GM12864 (cell line): ENCODE measurements around the gene ABCD3.
"Not testable (repeated sequence)": the region's sequence is repeated elsewhere in the genome, so short reads cannot be mapped to it uniquely, and the experiment has no call there.

ENCODE experiments used
- DNase-seq: peaks from one replicate; pipeline ENCODE4 v3.0.0-alpha.2; 2011; ENCODE audit warnings: low read depth
- H3K4me3 ChIP-seq: 2 replicates; pipeline ENCODE4 v1.5.1; 2011; ENCODE audit warnings: mild to moderate bottlenecking, low read depth, low read length, control low read depth
- TF ChIP-seq, protein P1 (sequence below): IDR thresholded peaks from 2 replicates; pipeline ENCODE4 v1.5.1; 2011; ENCODE audit warnings: low read depth, mild to moderate bottlenecking, moderate library complexity, low read length, control low read depth, inconsistent platforms; ENCODE audit errors: missing control alignments

Gene ABCD3

DNA sequence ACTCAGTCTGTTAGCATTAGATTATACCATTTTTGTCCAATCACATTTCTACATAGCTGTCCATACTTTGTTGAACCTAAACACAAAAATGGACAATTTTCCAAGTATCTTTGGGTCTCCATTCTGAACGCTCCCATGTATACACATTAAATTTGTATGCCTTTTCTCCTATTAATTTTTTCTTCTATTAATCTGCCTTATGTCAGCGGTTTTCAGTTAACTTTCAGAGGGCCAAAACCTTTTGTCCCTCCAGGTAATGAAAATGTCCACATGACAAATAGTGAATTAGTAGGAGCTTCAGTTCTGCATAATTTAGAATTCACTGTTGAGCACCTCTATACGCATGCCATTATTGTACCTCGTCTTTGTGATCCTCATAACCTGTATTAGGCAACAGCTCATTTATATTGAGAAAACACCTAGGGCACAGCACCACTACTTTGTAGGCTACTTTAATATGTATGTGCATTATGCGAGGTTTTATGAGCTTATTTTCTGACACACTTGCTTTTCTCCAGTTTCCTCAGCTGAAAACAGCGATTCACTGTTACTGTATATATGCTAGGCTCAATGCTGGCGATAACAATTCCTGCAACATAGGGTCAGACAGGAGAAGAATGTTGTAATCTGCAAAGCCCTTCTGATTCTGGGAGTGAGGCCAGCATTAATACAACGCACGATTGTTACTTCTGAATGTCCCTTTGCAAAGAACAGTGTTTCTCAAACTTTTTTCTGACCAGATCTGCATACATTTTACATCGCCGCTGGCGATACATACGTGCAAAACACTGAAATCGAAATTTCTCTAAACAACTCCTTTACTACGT is 1.1 kb upstream of the ABCD3 start:
- TF ChIP-seq, protein P1, sequence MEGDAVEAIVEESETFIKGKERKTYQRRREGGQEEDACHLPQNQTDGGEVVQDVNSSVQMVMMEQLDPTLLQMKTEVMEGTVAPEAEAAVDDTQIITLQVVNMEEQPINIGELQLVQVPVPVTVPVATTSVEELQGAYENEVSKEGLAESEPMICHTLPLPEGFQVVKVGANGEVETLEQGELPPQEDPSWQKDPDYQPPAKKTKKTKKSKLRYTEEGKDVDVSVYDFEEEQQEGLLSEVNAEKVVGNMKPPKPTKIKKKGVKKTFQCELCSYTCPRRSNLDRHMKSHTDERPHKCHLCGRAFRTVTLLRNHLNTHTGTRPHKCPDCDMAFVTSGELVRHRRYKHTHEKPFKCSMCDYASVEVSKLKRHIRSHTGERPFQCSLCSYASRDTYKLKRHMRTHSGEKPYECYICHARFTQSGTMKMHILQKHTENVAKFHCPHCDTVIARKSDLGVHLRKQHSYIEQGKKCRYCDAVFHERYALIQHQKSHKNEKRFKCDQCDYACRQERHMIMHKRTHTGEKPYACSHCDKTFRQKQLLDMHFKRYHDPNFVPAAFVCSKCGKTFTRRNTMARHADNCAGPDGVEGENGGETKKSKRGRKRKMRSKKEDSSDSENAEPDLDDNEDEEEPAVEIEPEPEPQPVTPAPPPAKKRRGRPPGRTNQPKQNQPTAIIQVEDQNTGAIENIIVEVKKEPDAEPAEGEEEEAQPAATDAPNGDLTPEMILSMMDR, result no peak
- peak overlapping the region; percentile 70; the same call in 1 of the 2 replicates for H3K4me3 ChIP-seq
- no peak for DNase-seq

DNA sequence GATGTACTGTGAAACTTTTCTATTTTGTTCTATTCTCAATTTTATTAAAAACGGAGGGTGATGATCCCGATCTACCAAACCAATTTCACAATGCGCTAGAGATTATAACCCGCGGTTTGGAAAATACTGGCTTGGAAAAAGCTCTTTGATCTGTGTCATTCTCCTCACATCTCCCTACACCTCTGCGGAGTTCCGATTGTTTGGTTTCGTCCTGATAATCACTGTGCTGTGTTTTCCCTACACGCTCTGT is 536 bp upstream of the ABCD3 start:
- TF ChIP-seq, protein P1, result no peak
- H3K4me3 ChIP-seq, result peak overlapping the region; percentile 70
- DNase-seq, result no peak

DNA sequence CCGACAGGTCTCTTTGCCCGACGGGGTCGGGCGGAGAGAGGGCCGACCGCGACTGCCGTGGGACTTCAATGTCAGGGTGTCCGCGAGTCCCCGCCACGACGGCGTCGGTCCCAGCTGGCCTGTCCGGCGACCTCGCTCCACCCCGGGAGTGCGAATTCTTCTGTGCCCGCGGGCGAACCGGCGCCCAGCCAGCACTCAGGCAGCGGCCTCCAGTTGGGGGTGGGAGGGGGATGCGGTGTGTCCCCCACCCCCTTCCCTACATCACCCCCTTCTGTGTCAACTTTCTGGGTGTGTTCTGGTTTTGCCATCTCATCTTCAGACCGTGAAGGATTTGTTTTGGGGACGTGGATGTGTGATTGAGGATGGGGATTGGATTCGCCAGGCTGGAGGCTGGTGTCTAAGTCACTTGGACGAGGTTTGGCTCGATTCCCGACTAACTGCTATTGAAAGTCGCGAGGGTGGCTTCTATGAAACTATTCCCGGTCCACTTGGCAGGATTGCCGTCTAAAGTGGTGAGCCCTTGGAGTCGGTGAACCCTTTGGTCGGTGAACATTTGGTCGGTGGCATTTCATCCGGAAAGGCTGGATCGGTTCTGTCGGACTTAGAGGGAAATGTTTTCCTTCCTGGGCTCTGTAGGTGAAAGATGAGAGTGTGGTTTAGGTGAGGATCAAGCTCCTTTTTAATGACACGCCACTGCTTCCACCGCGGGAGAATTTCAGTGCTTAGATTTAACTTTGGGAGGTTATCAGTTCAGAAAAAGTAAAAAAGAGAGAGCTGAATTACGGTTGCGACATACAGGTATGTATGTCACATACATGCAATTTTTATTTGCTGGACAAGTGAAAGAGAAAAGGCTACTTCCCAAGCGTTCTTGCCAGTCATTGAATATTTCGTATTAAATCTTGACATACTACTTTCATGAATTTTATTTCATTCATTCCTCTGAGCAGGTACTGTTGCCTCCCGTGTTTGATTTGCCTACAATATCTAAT is 771 bp downstream of the ABCD3 start:
- TF ChIP-seq, protein P1, result no peak
- H3K4me3 ChIP-seq, result peak overlapping the region; percentile 94
- no peak for DNase-seq

DNA sequence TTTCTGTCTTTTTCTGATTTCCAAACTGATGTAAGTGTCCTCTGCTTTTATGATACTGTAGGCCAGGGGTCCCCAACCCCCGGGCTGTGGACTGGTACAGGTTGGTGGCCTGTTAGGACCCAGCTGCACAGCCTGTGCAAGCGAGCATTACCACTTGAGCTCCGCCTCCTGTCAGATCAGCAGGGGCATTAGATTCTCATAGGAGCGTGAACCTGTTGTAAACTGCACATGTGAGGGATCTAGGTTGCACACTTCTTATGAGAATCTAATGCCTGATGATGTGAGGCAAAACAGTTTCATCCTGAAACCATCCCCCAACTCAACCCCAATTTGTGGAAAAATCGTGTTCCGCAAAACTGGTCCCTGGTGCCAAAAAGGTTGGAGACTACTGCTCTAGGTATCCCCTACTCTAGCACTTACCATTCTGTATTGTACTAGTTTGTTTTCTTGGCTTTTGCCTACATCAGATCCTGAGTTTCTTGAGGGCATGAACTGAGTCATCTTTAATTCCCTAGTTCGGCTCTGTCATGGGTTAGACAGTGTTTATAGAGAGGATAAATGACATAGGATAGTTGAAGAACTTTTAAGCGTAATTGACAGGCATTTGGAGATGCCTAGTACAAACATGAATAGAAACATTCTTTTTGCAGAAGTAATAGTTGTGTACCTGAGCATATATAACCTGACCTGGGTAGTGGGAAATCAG is 4.1 kb downstream of the ABCD3 start:
- no peak for DNase-seq
- TF ChIP-seq, protein P1, result no peak
- H3K4me3 ChIP-seq, result no peak overlapping the region

DNA sequence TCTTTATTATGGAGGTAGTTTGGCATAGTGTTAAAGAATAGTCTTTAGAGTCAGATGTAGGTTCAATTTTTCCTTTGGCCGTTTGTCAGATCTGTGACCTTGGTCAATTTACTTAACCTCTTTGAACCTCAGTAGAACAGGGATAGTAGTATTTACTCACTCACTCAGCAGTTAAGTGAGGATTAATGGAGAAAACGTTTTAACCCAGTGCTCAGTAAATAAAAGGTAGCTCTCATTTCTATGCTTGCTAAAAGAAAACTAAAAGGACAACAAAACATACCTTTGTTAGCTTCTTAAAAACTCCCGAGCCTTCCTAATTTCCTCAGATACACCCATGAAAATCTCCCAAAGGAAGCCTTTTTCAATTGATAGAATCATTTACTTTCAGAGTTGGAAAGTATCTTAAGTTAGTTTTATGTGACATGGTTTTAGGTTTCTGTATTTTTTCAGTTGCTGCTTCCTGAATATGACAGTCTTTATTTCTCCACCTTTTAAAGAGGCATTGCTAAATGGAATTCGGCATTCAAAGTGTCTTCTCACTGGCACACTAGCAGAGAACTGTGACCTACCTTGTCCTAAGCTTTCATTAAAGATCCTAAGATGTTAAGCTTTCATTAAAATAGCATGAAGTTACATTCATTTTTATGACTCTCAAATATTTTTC is 7.8 kb downstream of the ABCD3 start:
- H3K4me3 ChIP-seq, result no peak overlapping the region
- TF ChIP-seq, protein P1, result no peak
- no peak for DNase-seq

DNA sequence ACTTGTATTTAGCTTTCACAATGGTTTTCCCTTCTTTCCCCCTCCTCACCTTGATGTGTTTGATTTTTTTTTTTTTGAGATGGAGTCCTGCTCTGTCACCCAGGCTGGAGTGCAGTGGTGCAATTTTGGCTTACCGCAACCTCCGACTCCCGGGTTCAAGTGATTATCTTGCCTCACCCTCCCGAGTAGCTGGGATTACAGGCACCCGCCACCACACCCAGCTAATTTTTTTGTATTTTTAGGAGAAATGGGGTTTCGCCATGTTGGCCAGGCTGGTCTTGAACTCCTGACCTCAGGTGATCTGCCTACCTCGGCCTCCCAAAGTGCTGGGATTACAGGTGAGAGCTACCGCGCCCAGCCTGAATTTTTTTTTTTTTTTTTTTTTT is 8.3 kb downstream of the ABCD3 start:
- DNase-seq, result not testable (repeated sequence)

More for the DNA sequence above, 8.3 kb downstream of the ABCD3 start:
- H3K4me3 ChIP-seq, result not testable (repeated sequence)
